Stimulated activated memory B cell treated with anti-CD40 and anti-IgM and Interleukin-4, amounts not matched to agents 10 μg/mL and 1 μg/mL and 100 μg/mL, for 72 hours (primary cell): ENCODE data around the gene TIMM17B.

Source experiments
- ATAC-seq: fragments of 150-1000 bp; cut with Tn5 transposase; 2 replicates; pipeline ENCODE4 v1.10.0; 2021
- H3K27ac Mint-ChIP-seq: one replicate; pipeline ENCODE4 v1.8.0; 2022; ENCODE audit warnings: mild to moderate bottlenecking, mixed read lengths
- H3K27me3 Mint-ChIP-seq: one replicate; pipeline ENCODE4 v1.8.0; 2022; ENCODE audit warnings: mixed read lengths
- H3K36me3 Mint-ChIP-seq: one replicate; pipeline ENCODE4 v1.8.0; 2022; ENCODE audit warnings: mixed read lengths
- H3K4me1 Mint-ChIP-seq: one replicate; pipeline ENCODE4 v1.8.0; 2022; ENCODE audit warnings: mixed read lengths
- H3K4me3 Mint-ChIP-seq: one replicate; pipeline ENCODE4 v1.8.0; 2022; ENCODE audit warnings: mild to moderate bottlenecking, moderate library complexity, mixed read lengths
- H3K9me3 Mint-ChIP-seq: one replicate; pipeline ENCODE4 v1.8.0; 2022; ENCODE audit warnings: mixed read lengths

Gene TIMM17B

GRCh38 chrX:48897625-48898306, at the start of gene TIMM17B, which contains the start of gene PQBP1:
Gene TIMM17B, minus strand, starts transcription at chrX:48897768. Its CDS starts 19 bp downstream, at chrX:48897749.
Gene PQBP1, plus strand, starts transcription at chrX:48897930. Its CDS starts 580 bp downstream, at chrX:48898510.
- peak; percentile 96 for ATAC-seq
- Mint-ChIP-seq H3K27me3 (no peaks in the 10 kb centered on the region), H3K4me3 (peak within 1 kb of the TSS; percentile 84), H3K4me1 (peaks cover 20% of the 10 kb centered on the region), H3K36me3 (peaks cover 8% of the 10 kb centered on the region), H3K27ac (peak within 1 kb of the TSS; percentile 84), H3K9me3 (no peaks in the 10 kb centered on the region)

DNA sequence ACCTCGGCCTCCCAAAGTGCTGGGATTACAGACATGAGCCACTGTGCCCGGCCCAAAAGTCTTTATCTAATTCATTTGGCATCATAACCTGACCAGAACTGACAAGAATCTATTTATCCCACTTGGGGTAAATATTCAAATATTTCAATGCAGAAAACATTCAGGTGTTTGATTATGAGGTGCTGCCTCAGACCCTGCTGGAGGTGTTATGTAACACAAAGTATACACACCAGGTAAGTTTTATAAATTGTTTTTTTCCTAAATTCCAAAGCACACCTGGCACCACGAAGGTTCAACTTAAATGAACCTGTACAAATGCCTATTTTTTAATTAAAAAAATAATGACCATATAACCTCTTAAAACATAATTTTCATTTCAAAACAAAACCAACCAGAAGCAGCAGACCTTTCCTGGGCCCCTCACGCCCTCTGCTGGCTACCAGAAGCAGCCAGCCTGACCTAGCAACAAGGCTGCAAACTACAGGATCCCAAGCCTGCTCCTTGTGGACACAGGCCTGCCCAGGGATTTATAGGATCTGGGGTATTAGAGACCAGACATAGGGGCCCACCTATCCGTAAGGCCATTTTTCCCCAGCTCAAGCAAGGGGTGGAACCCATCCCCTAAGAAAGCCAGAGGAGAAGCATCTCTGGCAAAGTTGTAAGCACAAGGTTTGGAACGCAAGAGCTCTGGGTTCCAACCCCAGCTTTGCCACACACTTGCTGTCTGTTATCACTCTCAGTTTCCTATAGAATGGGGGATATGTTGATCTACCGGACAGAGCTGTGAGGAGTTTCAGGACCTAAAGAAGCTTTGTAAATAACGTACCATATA, 48.2 kb upstream of the TIMM17B start:
- H3K36me3 Mint-ChIP-seq: peaks cover 20% of the 10 kb centered on the region
- ATAC-seq: no peak
- no peaks in the 10 kb centered on the region for H3K9me3 Mint-ChIP-seq
- H3K27me3 Mint-ChIP-seq: no peaks in the 10 kb centered on the region
- H3K4me1 Mint-ChIP-seq: peaks cover 49% of the 10 kb centered on the region
- no peak overlapping the region for H3K4me3 Mint-ChIP-seq
- H3K27ac Mint-ChIP-seq: no peak overlapping the region

GRCh38 chrX:48942895-48943294, 45.3 kb upstream of the TIMM17B start:
- Mint-ChIP-seq H3K36me3 (peaks cover 20% of the 10 kb centered on the region), H3K27ac (peak overlapping the region; percentile 86), H3K9me3 (no peaks in the 10 kb centered on the region), H3K4me1 (peaks cover 77% of the 10 kb centered on the region), H3K4me3 (no peak overlapping the region), H3K27me3 (no peaks in the 10 kb centered on the region)
- ATAC-seq: no peak

DNA sequence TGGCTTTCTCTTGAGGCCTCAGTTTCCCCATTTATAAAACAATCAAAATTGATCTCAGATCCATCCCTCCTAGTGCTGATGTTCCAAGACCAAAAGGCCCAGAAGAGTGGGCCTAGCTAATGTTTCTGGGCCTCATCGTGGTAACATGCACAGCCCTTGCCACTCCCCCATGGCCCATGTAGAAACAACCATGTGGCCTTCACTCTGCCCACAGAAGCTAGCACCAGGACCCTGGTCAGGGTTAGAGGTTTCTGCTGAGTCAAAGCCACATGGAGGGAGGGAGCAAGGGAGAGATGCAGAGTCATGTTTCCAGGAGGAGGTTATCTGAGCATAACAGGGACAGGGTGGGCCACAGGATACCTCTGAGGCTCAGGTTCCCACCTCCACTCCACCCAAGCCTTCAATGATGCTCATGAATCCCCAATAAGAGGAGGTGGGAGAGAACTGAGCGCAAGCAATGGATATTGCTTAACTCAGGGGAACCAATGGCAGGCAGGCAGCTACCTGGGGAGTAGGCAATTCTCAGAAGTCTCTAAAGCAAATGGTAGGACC, 42.9 kb upstream of the TIMM17B start:
- H3K9me3 Mint-ChIP-seq: no peaks in the 10 kb centered on the region
- H3K27me3 Mint-ChIP-seq: no peaks in the 10 kb centered on the region
- peaks cover 20% of the 10 kb centered on the region for H3K36me3 Mint-ChIP-seq
- H3K4me3 Mint-ChIP-seq: no peak overlapping the region
- H3K27ac Mint-ChIP-seq: peak overlapping the region; percentile 91
- peaks cover 85% of the 10 kb centered on the region for H3K4me1 Mint-ChIP-seq
- no peak for ATAC-seq

DNA sequence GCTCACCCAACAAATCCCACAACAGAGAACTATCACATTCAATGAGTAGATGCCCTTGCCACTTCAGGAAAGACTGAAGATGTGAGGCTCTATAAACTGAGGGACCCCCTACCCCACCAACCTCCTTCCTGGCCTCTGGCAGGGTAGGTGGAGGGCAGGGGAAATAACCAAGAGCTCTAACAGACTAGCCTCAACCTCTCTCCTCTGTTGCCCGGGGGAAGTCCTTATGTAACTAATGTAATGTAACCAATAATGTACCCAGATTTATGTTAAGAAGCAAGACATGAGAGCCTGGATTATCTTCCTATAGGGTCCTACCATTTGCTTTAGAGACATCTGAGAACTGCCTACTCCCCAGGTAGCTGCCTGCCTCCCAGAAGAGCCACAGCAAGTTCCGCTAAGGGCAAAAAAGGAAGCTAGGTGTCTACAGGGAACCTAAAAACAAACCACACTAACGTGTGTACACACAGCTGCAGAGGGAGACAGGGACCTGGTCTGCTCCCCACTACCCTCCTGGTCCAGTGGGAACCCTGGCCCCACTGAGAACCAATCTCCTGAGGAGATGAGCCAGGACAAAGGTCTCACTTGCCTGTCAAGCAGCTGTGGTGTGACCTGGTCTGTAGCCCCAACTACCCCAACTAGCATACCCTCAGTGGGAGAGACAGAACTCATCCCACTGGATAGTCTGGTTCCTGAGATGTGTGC, 42.1 kb upstream of the TIMM17B start:
- peaks cover 92% of the 10 kb centered on the region for H3K4me1 Mint-ChIP-seq
- H3K36me3 Mint-ChIP-seq: peaks cover 28% of the 10 kb centered on the region
- ATAC-seq: peak; percentile 29
- peak overlapping the region; percentile 62 for H3K4me3 Mint-ChIP-seq
- H3K27ac Mint-ChIP-seq: peak overlapping the region; percentile 91
- H3K9me3 Mint-ChIP-seq: no peaks in the 10 kb centered on the region
- no peaks in the 10 kb centered on the region for H3K27me3 Mint-ChIP-seq

DNA sequence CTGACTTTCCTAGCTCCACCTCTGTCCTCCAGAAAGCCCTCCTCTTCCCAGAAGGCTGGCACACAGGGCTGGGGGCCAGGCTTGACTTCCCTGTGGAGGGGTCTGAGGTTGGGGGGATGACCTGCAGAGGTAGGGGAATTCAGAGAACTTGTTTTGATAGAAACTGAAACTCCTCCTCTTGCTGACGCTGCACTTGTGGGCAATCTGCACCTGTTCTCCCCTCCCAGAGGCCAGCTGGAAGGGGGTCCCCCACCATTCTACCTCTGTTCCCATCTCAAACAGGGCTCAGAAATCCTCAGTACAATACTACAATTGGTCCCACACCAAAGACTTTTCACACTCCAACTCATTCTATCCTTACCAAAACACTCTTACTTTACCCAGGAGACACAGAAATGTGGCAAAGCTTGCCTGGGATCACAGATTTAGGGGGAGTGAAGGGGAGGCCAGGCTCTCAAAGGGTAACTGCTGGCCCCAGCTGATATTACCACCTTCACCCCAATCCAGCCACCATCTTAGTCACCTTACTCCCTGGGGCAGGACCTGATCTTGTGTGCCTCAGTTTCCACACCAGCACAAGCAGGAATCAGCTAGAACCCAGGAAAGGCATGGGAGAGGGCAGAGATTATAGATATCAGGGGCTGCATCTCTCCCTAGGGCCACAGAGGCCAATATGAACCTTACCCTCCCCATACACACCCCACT, 41.3 kb upstream of the TIMM17B start:
- H3K27me3 Mint-ChIP-seq: no peaks in the 10 kb centered on the region
- no peaks in the 10 kb centered on the region for H3K9me3 Mint-ChIP-seq
- peaks cover 36% of the 10 kb centered on the region for H3K36me3 Mint-ChIP-seq
- peak overlapping the region; percentile 91 for H3K27ac Mint-ChIP-seq
- H3K4me3 Mint-ChIP-seq: peak overlapping the region; percentile 62
- peaks cover 94% of the 10 kb centered on the region for H3K4me1 Mint-ChIP-seq
- peak; percentile 70 for ATAC-seq

GRCh38 chrX:48937054-48937907, 39.7 kb upstream of the TIMM17B start:
- Mint-ChIP-seq H3K9me3 (no peaks in the 10 kb centered on the region), H3K36me3 (peaks cover 34% of the 10 kb centered on the region), H3K27me3 (no peaks in the 10 kb centered on the region), H3K27ac (peak overlapping the region; percentile 91), H3K4me3 (peak overlapping the region; percentile 80), H3K4me1 (peaks cover 88% of the 10 kb centered on the region)
- ATAC-seq: peak; percentile 88

DNA sequence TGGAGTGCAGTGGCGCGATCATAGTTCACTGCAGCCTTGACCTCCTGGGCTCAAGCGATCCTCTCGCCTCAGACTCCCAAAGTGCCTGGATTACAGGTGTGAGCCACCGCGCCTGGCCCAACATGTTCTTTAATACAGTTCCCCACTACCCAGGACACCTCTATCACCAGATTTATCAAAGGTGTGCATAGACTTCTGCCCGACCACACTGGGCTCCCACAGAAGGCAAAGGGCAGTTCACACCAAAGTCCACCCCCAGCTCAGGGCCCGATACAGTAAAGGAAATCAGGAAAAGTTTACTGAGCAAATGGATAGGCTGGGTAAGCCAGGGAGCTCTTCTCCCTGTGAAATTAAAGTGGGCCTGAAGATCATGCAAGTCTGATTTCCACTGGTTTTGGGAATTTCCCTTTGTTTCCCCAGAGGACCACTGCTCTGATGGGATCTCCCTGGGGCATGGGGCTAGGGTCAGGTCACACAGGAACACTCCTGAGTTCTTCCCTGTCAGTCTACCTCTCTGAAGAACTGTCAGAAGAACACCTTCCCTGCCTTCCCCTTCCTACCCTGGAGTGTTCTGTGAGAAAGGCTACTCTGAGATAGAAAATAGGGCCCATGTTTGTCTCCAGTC, 39.0 kb upstream of the TIMM17B start:
- ATAC-seq: peak; percentile 1
- peak overlapping the region; percentile 80 for H3K4me3 Mint-ChIP-seq
- H3K27me3 Mint-ChIP-seq: no peaks in the 10 kb centered on the region
- H3K27ac Mint-ChIP-seq: peak overlapping the region; percentile 91
- H3K9me3 Mint-ChIP-seq: no peaks in the 10 kb centered on the region
- peaks cover 80% of the 10 kb centered on the region for H3K4me1 Mint-ChIP-seq
- H3K36me3 Mint-ChIP-seq: peaks cover 27% of the 10 kb centered on the region

DNA sequence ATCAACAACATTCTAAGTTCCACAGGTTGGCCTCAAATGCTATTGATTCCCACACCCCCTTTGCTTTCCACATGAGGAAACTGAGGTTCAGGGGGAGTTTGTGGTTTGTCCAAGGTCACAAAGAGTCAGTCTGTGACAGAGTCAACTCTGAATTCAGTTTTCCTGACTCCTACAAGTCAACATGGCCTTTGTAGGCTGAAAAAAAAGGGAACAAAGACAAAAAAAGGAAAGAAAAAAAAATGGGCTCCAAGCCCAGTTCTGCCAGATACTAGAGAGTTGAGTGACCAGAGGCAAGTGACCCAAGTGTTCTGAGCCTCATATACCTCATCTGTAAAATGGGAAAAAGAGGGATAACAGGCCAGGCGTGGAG, 37.7 kb upstream of the TIMM17B start:
- H3K4me3 Mint-ChIP-seq: peak overlapping the region; percentile 48
- ATAC-seq: no peak
- peaks cover 72% of the 10 kb centered on the region for H3K4me1 Mint-ChIP-seq
- peaks cover 28% of the 10 kb centered on the region for H3K36me3 Mint-ChIP-seq
- H3K27ac Mint-ChIP-seq: peak overlapping the region; percentile 80
- no peaks in the 10 kb centered on the region for H3K9me3 Mint-ChIP-seq
- H3K27me3 Mint-ChIP-seq: no peaks in the 10 kb centered on the region

GRCh38 chrX:48934581-48935300, 37.2 kb upstream of the TIMM17B start:
- peaks cover 32% of the 10 kb centered on the region for H3K36me3 Mint-ChIP-seq

DNA sequence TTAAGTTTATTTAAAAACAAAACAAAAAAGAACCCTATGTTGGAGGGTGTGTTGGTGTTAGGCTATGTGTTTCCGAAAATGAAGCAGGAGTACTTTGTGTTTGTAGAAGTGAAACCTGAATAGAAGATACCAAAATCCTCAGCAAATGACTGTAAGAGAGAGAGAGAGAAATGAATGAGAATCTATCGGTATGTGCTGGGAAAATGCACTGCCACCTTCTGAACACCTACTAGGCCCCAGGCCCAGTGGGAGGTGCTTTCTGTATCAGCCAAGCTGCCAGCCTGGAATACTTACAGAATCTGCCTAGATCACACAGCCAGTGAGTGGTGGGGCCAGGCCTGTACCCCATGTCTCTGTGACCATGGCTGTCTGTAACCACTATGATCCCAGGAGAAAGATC, 36.2 kb upstream of the TIMM17B start:
- H3K27ac Mint-ChIP-seq: peak overlapping the region; percentile 80
- peak overlapping the region; percentile 26 for H3K4me3 Mint-ChIP-seq

More at GRCh38 chrX:48934581-48935300, 37.2 kb upstream of the TIMM17B start:
- H3K27ac Mint-ChIP-seq: peak overlapping the region; percentile 80
- H3K4me3 Mint-ChIP-seq: peak overlapping the region; percentile 48
- H3K9me3 Mint-ChIP-seq: no peaks in the 10 kb centered on the region
- peaks cover 67% of the 10 kb centered on the region for H3K4me1 Mint-ChIP-seq
- no peak for ATAC-seq
- no peaks in the 10 kb centered on the region for H3K27me3 Mint-ChIP-seq

DNA sequence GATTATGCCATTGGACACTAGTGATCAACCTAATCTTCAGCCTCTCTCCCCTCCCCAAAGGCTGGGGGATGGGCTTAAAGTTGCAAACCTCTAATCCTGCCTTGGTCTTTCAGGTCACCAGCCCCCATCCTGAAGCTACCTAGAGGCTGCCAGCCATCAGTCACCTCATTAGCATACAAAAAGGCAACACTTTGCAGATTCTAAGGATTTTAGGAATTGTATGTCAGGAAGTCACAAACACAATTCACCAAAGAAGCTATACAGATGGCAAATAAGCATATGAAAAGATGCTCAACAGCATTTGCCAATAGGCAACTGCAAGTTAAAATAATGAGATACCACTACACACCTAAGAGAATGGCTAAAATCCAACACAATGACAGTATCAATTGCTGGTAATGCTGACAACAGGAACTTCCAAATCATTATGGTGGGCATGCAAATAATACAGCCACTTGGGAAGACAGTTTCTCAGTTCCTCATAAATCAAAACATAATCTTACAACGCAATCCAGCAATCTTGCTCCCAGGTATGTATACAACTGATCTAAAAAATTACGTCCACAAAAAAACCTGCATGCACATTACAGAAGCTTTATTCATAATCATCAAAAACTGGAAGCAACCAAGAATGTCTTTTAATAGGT, 30.3 kb upstream of the TIMM17B start:
- no peak overlapping the region for H3K27ac Mint-ChIP-seq
- no peak for ATAC-seq
- H3K9me3 Mint-ChIP-seq: no peaks in the 10 kb centered on the region
- H3K4me3 Mint-ChIP-seq: no peak overlapping the region
- H3K27me3 Mint-ChIP-seq: no peaks in the 10 kb centered on the region
- peaks cover 19% of the 10 kb centered on the region for H3K4me1 Mint-ChIP-seq
- H3K36me3 Mint-ChIP-seq: peaks cover 22% of the 10 kb centered on the region

More for the DNA sequence above, 36.2 kb upstream of the TIMM17B start:
- Mint-ChIP-seq H3K27me3 (no peaks in the 10 kb centered on the region), H3K4me1 (peaks cover 57% of the 10 kb centered on the region), H3K9me3 (no peaks in the 10 kb centered on the region), H3K36me3 (peaks cover 32% of the 10 kb centered on the region)
- ATAC-seq: no peak
